ENCODE measurements around the gene BUD31.

The BUD31 gene

DNA sequence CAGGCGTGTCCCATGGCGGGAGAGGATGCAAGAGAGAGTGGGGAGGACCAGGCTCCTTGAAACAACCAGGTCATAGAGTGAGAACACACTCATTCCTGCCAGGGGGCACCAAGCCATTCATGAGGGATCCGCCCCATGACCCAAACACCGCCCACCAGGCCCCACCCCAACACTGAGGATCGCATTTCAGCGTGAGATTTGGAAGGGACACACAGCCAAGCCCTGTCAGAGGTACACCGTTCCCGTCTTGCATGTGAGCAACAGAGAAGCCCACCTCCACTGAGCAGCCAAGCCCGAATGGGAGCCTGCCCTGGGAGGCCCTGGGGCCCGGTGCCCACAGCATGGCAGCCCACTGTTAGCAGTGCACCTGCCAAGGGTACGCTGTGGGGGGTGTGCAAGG, 42.1 kb upstream of the BUD31 start:
- ChIA-PET POLR2A (no interaction called here), CTCF (interaction anchor here (0.7 to 1.7 kb wide), 4 partner anchors 20 to 49 kb away, joined by 3 to 5 read pairs (median 3); no protein-coding TSS in a partner anchor)
- DNase-seq (ENCODE audit: low read depth, low spot score): no peak
- TF ChIP-seq, protein P1, sequence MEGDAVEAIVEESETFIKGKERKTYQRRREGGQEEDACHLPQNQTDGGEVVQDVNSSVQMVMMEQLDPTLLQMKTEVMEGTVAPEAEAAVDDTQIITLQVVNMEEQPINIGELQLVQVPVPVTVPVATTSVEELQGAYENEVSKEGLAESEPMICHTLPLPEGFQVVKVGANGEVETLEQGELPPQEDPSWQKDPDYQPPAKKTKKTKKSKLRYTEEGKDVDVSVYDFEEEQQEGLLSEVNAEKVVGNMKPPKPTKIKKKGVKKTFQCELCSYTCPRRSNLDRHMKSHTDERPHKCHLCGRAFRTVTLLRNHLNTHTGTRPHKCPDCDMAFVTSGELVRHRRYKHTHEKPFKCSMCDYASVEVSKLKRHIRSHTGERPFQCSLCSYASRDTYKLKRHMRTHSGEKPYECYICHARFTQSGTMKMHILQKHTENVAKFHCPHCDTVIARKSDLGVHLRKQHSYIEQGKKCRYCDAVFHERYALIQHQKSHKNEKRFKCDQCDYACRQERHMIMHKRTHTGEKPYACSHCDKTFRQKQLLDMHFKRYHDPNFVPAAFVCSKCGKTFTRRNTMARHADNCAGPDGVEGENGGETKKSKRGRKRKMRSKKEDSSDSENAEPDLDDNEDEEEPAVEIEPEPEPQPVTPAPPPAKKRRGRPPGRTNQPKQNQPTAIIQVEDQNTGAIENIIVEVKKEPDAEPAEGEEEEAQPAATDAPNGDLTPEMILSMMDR (IDR thresholded peaks at IDR 0.05; ENCODE audit: insufficient read depth, low read length, missing control alignments): no peak
- H3K4me3 ChIP-seq (ENCODE audit: low read depth, low read length): no peak overlapping the region

DNA sequence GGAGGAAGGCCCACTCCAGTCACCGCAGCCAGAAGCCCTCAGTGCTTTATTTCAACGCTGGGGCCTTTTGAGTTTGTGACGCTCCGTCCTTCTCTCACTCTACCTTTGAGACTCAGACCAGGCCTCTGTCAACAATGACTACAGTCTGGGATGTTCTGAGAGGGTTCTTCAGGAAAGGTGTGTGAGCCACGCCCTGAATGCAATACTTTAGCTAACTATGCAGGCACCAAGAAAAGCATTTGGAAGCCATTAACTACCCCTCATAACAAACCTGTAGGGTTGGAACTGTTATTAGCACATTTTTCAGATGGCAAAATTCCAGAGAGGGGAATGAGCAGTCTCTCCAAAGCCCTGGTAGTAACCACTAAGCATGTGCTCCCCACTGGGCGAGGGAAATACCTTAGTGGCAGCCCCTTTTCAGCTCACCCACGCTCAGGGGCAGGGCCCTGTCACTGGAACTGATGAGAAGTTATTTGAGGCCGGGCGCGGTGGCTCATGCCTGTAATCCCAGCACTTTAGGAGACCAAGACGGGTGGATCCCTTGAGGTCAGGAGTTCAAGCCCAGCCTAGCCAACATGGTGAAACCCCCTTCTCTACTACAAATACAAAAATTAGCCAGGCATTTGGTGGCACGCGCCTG, 39.9 kb upstream of the BUD31 start:
- no peak overlapping the region for H3K4me3 ChIP-seq (ENCODE audit: low read depth, low read length)
- ChIA-PET POLR2A (no interaction called here), CTCF (no interaction called here)
- DNase-seq (ENCODE audit: low read depth, low spot score): no peak
- TF ChIP-seq, protein P1 (IDR thresholded peaks at IDR 0.05; ENCODE audit: insufficient read depth, low read length, missing control alignments): no peak

DNA sequence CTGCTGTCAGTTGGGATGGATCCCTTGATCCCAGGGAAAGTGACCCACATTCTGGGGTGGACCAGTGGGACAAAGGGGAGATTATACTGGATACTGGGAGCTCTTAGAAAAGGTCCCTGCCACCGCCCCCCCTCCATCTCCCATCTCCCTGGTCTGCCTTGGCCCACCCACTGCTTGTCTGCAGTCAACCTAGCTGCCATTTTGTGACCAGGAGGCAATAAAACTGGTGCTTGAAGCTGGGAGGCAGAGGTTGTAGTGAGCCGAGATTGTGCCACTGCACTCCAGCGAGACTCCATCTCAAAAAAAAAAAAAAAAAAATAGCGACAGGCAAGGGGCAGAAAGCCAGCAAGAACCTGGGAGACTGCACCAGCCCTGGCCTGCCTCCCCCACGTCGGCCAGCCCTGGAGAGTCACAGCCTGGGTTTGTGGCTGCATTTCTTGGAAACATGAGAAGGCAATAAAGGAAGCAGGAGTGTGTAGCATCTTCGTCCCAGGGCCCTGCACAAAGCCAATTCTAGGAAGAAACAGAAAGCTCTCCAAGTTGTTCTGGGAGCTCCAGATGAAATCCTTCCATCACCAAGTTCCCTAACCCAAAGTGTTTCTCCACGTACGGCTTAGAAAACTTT, 38.9 kb upstream of the BUD31 start:
- POLR2A ChIA-PET: no interaction called here
- TF ChIP-seq, protein P1 (IDR thresholded peaks at IDR 0.05; ENCODE audit: insufficient read depth, low read length, missing control alignments): no peak
- CTCF ChIA-PET: no interaction called here
- H3K4me3 ChIP-seq (ENCODE audit: low read depth, low read length): no peak overlapping the region
- DNase-seq (ENCODE audit: low read depth, low spot score): no peak

DNA sequence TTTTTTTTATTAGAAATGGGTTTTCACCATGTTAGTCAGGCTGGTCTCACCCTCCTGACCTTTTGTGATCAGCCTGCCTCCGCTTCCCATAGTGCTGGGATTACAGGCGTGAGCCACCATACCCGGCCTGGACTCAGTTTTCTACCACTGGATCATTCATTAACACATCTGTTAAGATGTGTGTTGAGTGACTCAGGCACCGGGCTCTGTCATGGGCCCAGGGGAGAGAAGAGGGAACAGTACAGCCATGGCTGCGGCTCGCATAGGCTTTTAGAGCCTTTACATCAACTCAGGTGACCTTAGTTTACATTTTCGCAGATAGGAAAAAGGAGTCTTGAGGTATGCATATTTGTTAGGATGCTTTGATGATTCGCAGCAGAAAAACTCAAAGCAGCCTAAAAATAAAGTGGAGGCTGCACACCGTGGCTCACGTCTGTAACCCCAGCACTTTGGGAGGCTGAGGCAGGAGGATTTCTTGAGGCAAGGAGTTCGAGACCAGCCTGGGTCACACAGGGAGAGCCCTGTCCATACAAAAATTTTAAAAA, 37.3 kb upstream of the BUD31 start:
- DNase-seq (ENCODE audit: low read depth, low spot score): no peak
- no peak overlapping the region for H3K4me3 ChIP-seq (ENCODE audit: low read depth, low read length)
- ChIA-PET POLR2A (no interaction called here), CTCF (no interaction called here)
- TF ChIP-seq, protein P1 (IDR thresholded peaks at IDR 0.05; ENCODE audit: insufficient read depth, low read length, missing control alignments): no peak

DNA sequence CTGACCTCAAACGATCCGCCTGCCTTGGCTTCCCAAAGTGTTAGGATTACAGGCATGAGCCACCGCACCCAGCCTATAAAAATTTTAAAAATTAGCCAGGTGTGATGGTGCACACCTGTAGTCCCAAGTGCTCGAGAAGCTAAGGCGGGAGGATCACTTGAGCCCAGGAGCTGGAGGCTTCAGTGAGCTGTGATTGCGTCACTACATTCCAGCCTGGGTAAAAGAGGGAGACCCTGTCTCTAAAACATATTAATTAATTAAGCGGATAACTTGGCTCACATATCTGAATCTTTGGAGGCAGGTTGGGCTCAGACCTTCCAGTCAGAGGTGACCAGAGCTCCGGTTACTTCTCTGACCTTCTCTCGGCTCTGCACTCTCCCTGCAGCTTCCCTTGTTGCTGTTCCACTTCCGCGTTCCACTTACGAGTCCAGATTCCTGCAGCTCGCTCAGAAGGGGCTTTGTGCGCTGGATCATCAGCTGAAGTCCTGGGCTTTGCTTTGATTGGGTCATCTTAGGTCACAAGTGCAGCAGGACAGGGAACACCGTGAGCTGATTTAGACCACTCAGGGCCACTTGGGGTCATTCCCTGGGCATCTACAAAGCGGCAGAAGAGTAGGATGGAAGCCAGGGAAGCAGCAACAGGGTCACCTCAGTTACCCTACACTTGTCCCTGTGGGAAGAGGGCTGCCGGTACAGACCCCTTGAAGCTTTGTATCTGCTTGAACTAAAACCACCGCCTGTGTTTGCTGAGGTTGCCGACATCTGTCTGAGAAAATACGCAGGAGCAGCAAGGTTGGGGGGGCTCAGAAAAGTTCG, 36.3 kb upstream of the BUD31 start:
- ChIA-PET CTCF (no interaction called here), POLR2A (interaction anchor here (1.4 kb wide), 1 partner anchor 36 kb away, joined by 5 read pairs; the partner anchor contains the start of genes BUD31 and PDAP1)
- no peak overlapping the region for H3K4me3 ChIP-seq (ENCODE audit: low read depth, low read length)
- TF ChIP-seq, protein P1 (IDR thresholded peaks at IDR 0.05; ENCODE audit: insufficient read depth, low read length, missing control alignments): no peak
- DNase-seq (ENCODE audit: low read depth, low spot score): no peak
